ENCODE data around the gene LST1.
"Not testable (repeated sequence)": the region's sequence is repeated elsewhere in the genome, so short reads cannot be mapped to it uniquely, and the experiment has no call there.

LST1 gene

GRCh38 chr6:31581434-31582229 lies 4.4 kb upstream of the LST1 start:
- no peak for DNase-seq

DNA sequence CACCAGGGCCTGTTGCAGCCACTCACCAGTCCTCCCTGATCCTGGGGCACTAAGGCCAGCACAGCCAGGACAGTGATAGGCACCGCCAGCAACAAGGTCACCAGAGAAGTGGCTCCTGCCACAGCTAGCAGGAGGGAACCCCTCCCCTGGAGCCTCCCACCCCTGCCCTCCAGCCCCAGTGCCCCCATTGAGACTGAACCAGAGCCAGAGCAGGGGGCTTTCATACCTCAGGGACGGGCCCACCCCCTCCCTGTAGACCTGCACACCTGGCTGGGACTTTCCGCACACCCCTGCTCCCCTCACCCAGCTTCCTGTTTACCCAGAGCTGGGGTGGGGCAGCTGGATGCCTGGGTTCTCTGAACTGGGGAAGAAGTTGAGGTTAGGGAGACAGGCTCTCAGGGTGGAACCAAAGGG lies 3.8 kb upstream of the LST1 start, which contains the start of gene LTB:
LTB (minus strand) TSS at position 195 of the 414 bp plus-strand sequence; CDS start at position 188, 7 bp downstream.
- no peak for DNase-seq

GRCh38 chr6:31585491-31585890 lies 586 bp upstream of the LST1 start:
- no peak for DNase-seq

DNA sequence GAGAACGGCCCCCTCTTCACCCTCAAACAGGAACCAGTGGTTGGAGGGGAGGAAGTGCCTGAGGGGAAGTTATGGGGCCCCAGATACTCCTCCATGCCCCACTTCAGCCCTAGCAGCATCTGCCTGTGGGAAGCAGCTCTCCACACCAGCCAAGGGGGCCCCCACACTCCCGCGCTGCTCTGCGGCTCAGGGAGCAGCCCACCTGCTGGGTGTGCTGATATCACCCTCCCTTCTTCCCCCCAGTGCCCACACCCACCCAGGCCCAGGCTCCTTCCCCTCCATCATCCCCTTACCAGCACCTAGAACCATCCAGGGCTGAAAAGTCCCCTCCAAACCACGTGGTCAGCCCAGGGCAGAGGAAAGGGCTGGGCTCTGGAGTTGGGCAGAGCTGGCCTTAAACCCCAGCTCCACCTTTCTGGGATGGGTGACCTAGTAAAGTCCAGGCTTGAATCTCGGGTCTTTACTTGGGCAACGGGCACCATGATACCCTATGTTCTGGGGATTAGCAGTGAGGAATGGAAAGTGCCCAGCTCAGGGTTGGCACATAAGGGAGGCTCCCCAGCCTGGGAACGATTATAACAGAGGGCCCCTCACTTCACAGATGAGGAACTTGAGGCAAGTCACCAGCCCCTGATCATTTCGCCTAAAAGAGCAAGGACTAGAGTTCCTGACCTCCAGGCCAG lies 663 bp downstream of the LST1 start:
- DNase-seq = no peak

- no peak for DNase-seq
Observed at GRCh38 chr6:31587791-31588777, 2.0 kb downstream of the LST1 start.

DNA sequence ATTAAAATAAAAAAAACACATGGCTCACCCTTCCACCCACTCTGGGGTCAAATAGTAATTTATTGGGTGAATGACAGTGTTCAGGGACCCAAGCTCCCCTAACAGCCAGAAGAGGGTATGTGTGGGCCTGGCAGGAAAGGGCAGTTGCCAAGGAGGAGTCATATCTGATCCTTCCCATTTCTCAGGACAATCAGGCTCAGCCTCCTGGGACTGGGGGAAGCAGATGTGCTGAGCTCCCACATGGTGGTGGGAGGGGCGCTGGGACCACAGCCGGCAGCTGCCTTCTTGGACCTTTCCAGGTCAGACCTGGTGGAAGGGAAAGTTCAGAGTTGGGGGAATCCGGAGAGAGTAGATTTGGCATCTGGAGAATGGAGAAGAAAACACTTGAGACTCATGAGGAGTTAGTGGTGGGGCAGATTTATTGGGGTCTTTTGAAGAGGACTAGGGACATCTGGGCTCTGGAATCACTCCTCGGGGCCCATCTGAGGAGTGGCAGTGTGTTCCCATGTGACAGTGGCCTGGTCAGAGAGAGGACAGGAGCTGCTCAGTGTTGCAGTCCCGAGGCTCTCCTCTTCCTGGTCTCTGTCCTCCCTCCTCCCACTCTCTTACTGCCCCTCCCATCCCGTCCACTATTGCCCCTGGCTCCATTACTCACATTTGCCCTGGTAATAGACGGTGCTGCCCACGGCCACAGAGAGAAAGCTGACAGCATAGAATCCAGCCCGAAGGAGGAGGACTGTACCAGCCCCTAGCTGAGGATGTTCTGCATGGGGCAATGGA lies 3.0 kb downstream of the LST1 start:
- DNase-seq = no peak

- not testable (repeated sequence) for DNase-seq
Observed at GRCh38 chr6:31590691-31591090, 4.6 kb downstream of the LST1 start.

DNA sequence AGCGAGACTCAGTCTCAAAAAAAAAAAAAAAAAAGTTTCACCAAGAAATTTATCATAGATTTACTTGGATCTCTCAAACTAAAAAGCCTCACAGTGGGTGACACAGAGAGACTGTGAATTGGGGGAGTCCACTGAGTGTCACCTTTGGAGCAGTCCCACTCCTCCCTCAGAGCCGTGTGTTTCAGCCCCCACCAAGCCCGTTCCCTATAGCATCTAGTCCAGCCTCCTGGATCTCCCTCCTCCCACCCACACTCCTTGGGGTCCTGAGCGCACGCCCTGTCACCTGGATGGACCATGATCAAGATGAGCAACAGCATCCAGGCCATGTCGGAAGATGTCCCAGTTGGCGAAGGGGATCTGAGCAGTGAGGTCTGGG lies 6.3 kb downstream of the LST1 start:
- DNase-seq = no peak

- DNase-seq = no peak
Observed at GRCh38 chr6:31597006-31597405, 10.9 kb downstream of the LST1 start.

- no peak for DNase-seq
Observed at GRCh38 chr6:31607317-31607716, 21.2 kb downstream of the LST1 start.

DNA sequence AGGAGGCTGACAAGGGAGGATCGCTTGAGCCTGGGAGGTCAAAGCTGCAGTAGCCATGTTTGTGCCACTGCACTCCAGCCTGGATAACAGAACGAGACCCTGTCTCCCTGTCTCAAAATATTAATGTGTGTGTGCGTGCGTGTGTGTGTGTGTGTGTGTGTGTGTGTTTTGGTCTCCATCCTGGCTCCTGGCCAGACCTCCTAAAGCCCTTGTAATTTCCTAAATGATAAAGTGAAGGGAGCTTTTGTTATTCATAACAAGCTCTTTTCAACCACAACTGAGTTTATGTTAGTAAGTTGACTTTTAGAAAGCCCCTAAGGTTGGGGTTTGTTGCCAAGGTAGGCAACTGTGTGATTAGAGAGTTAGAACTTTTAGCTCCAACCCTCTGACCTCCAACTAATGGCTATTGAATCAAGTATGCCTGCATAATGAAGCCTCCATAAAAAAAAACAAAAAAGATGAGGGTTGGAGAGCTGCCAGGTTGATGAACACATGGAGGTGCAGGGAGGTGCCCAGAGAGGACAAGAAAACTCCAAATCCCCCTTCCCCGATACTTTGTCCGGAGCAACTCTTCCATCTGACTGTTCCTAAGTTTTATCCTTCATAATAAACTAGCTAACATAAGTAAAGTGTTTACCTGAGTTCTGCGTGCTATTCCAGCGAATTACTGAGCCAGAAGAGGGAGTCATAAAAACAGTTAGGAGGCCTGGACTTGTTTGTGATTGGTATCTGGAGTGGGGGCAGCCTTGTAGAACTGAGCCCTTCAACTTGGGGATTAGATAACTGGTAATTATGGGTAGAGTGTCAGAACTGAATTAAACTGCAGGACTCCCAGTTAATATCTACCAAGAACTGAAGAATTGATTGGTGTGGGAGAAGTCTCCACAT lies 23.7 kb downstream of the LST1 start:
- DNase-seq = no peak

GRCh38 chr6:31610968-31611367 lies 24.9 kb downstream of the LST1 start:
- DNase-seq = no peak

GRCh38 chr6:31614075-31614619 lies 28.1 kb downstream of the LST1 start:
- DNase-seq = no peak

GRCh38 chr6:31614684-31615578 lies 28.9 kb downstream of the LST1 start, which contains the start of gene AIF1:
Gene AIF1 (plus strand): TSS chr6:31615234. CDS start chr6:31615330, 96 bp downstream.
- DNase-seq = no peak

DNA sequence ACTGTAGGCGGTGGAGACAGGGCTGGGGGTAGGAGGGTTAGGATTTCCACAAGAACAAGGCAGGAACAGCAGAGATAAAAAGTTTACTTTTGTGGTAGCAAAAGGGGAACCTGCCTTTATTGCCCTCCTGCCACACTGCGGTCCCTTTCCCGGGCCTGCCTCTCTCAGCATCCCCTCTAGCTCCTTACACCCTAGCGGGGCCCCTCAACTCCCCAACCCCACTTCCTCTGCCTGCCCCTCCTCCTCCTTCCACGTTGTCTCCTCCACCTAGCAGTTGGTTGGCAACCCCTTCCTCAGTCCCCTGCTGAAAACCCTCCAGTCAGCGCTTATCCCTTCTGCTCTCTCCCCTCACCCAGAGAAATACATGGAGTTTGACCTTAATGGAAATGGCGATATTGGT lies 29.7 kb downstream of the LST1 start:
- no peak for DNase-seq

GRCh38 chr6:31617010-31617409 lies 30.9 kb downstream of the LST1 start:
- no peak for DNase-seq

- DNase-seq = peak; percentile 99
Observed at GRCh38 chr6:31619805-31620585, 33.9 kb downstream of the LST1 start.

GRCh38 chr6:31620586-31621319 lies 34.7 kb downstream of the LST1 start, which contains the start of gene PRRC2A:
Gene PRRC2A (plus strand): TSS chr6:31620715. CDS start chr6:31622790, 2,075 bp downstream.
- DNase-seq = peak; percentile 98
